OCI-LY3 (cell line): ENCODE measurements around the gene IGSF23.

Experiments used
- H2AFZ ChIP-seq: fragments of 200-600, 300-600 bp; shearing (Covaris generic); 2 replicates; pipeline ENCODE4 v1.6.0; 2014; ENCODE audit warnings: antibody characterized with exemption, low read depth, low read length
- H3K27ac ChIP-seq: fragments of 200-600, 300-600 bp; sonication (generic); 2 replicates; pipeline ENCODE4 v1.5.1; 2014; ENCODE audit warnings: mild to moderate bottlenecking, low read length, moderate library complexity, mixed read lengths
- H3K27me3 ChIP-seq: fragments of 200-600, 300-600 bp; sonication (generic); 2 replicates; pipeline ENCODE4 v1.6.1; 2014; ENCODE audit warnings: low read depth, low read length, mixed read lengths
- H3K36me3 ChIP-seq: fragments of 200-600, 300-600 bp; sonication (generic); replicated peaks from 2 replicates; pipeline ENCODE3; 2014; ENCODE audit warnings: low read depth, low read length, mixed read lengths
- H3K4me1 ChIP-seq: fragments of 300-600, 200-600 bp; sonication (generic); 2 replicates; pipeline ENCODE4 v1.6.1; 2014; ENCODE audit warnings: low read length, mixed read lengths
- H3K4me2 ChIP-seq: fragments of 200-600, 300-600 bp; sonication (generic); 2 replicates; pipeline ENCODE4 v1.6.1; 2014; ENCODE audit warnings: low read length, mixed read lengths
- H3K4me3 ChIP-seq: fragments of 300-600, 200-600 bp; sonication (generic); 2 replicates; pipeline ENCODE4 v1.5.1; 2014; ENCODE audit warnings: antibody characterized with exemption, mild to moderate bottlenecking, low read length, moderate library complexity
- H3K79me2 ChIP-seq: fragments of 300-600, 200-600 bp; shearing (Covaris generic); 2 replicates; pipeline ENCODE4 v1.6.1; 2014; ENCODE audit warnings: mild to moderate bottlenecking, low read length, mixed read lengths
- H3K9ac ChIP-seq: fragments of 300-600, 200-600 bp; shearing (Covaris generic); 2 replicates; pipeline ENCODE4 v1.6.0; 2014; ENCODE audit warnings: mild to moderate bottlenecking, low read length, moderate library complexity
- H3K9me3 ChIP-seq: fragments of 200-600, 300-600 bp; shearing (Covaris generic); 2 replicates; pipeline ENCODE4 v1.6.1; 2014; ENCODE audit warnings: low read length, mixed read lengths; ENCODE audit not compliant: insufficient read depth
- H4K20me1 ChIP-seq: fragments of 200-600, 300-600 bp; sonication (generic); 2 replicates; pipeline ENCODE4 v1.6.1; 2016; ENCODE audit warnings: low read length, mixed read lengths; ENCODE audit not compliant: insufficient read depth
- EZH2phosphoT487 ChIP-seq: fragments of 200-600 bp; shearing (Covaris generic); IDR thresholded peaks from 2 replicates; pipeline ENCODE4 v1.6.1; 2018; ENCODE audit warnings: antibody characterized with exemption, mixed run types, low read depth
- TF ChIP-seq, protein P1 (sequence below): fragments of 200-600, 300-600 bp; sonication (generic); IDR thresholded peaks from 2 replicates; pipeline ENCODE4 v1.5.1; 2014; ENCODE audit warnings: antibody characterized with exemption, low read length, low read depth

The IGSF23 gene

DNA sequence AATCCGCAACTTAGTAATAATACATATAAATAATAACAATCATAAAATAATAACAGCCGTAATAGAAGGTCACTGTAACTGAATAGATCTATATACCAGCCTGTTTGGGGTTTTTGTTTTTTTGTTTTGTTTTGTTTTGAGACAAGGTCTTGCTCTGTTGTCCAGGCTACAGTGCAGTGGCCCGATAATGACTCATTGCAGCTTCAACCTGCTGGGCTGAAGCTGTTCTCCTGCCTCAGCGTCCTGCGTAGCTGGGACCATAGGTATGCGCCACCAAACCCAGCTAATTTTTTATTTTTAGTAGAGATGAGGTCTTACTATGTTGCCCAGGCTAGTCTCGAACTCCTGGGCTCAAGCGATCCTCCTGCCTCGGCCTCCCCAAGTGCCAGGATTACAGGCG, 950 bp downstream of the IGSF23 start:
- H3K79me2 ChIP-seq = no peaks in the 10 kb centered on the region
- TF ChIP-seq, protein P1, sequence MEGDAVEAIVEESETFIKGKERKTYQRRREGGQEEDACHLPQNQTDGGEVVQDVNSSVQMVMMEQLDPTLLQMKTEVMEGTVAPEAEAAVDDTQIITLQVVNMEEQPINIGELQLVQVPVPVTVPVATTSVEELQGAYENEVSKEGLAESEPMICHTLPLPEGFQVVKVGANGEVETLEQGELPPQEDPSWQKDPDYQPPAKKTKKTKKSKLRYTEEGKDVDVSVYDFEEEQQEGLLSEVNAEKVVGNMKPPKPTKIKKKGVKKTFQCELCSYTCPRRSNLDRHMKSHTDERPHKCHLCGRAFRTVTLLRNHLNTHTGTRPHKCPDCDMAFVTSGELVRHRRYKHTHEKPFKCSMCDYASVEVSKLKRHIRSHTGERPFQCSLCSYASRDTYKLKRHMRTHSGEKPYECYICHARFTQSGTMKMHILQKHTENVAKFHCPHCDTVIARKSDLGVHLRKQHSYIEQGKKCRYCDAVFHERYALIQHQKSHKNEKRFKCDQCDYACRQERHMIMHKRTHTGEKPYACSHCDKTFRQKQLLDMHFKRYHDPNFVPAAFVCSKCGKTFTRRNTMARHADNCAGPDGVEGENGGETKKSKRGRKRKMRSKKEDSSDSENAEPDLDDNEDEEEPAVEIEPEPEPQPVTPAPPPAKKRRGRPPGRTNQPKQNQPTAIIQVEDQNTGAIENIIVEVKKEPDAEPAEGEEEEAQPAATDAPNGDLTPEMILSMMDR = no peak
- no peak for TF ChIP-seq EZH2phosphoT487
- H3K36me3 ChIP-seq = no peaks in the 10 kb centered on the region
- H2AFZ ChIP-seq = no peak overlapping the region
- no peak overlapping the region for H3K4me3 ChIP-seq
- H3K4me1 ChIP-seq = no peaks in the 10 kb centered on the region
- H3K27ac ChIP-seq = no peak overlapping the region
- H3K4me2 ChIP-seq = no peak overlapping the region
- H3K27me3 ChIP-seq = peaks cover 14% of the 10 kb centered on the region; the same call in 1 of the 2 replicates
- H3K9me3 ChIP-seq = no peaks in the 10 kb centered on the region
- H4K20me1 ChIP-seq = no peaks in the 10 kb centered on the region
- no peak overlapping the region for H3K9ac ChIP-seq

DNA sequence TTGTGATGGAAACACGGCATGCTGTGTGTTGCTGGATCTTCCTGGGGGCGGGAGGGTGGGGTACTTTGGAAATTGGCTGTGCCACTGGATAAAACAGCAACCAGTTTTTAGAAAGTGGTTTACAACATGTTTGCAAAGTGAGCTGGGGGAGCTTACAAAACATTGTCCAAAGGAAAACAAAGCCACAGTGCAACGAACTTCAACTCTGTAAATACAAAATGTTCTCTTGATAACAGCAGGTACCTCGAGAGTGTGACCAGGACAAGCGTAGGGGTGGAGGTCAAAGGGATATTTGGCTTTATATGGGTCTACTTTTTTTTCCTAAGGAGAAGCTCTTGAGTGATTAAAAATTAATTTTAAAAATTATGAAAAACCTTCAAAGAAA, 2.5 kb downstream of the IGSF23 start:
- H3K79me2 ChIP-seq = no peaks in the 10 kb centered on the region
- TF ChIP-seq, protein P1 = no peak
- TF ChIP-seq EZH2phosphoT487 = no peak

DNA sequence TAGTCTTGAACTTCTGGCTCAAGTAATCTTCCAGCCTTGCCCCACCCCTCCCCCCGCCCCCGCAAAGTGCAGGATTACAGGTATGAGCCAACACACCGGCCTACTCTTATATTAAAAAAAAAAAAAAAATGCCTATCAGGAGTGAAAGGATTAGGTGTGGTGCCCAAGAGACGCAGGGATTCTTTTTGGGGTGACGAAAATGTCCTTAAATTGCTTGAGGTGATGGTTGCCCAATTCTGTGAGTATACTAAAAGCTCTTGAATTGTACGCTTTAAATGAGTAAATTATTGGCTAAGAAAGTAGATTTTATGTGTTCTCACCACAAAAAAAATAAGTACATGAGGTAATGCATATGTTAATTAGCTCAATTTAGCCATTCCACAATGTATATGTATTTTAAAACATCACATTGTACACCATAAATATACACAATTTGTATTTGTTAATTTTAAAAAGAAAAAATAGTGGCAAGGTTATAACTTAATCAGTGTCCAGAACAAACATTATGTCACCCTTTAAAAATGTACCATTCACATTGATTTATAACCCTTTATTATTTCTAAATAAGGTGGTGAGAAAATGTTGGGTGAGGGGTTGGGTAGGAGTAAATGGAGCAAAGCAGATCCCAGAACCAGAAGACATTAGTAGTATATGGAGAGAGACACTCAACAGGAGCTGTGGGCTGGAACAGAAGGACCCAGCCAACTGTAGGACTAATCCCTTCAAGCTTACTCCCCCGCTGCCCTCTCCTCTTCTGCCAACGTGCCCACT, 3.9 kb downstream of the IGSF23 start:
- TF ChIP-seq EZH2phosphoT487 = no peak
- TF ChIP-seq, protein P1 = no peak
- no peaks in the 10 kb centered on the region for H3K4me1 ChIP-seq
- H3K4me3 ChIP-seq = no peak overlapping the region
- peaks cover 16% of the 10 kb centered on the region; the same call in 1 of the 2 replicates for H3K27me3 ChIP-seq
- no peak overlapping the region for H2AFZ ChIP-seq
- H3K79me2 ChIP-seq = no peaks in the 10 kb centered on the region
- H4K20me1 ChIP-seq = no peaks in the 10 kb centered on the region
- H3K9me3 ChIP-seq = no peaks in the 10 kb centered on the region
- H3K4me2 ChIP-seq = no peak overlapping the region
- H3K27ac ChIP-seq = no peak overlapping the region
- no peak overlapping the region for H3K9ac ChIP-seq
- H3K36me3 ChIP-seq = no peaks in the 10 kb centered on the region

More for the DNA sequence above, 2.5 kb downstream of the IGSF23 start:
- Histone ChIP-seq H4K20me1 (no peaks in the 10 kb centered on the region), H3K9me3 (no peaks in the 10 kb centered on the region), H3K4me3 (no peak overlapping the region), H3K36me3 (no peaks in the 10 kb centered on the region), H3K4me1 (no peaks in the 10 kb centered on the region), H2AFZ (no peak overlapping the region), H3K27me3 (peaks cover 14% of the 10 kb centered on the region; the same call in 1 of the 2 replicates), H3K9ac (no peak overlapping the region), H3K4me2 (no peak overlapping the region), H3K27ac (no peak overlapping the region)

DNA sequence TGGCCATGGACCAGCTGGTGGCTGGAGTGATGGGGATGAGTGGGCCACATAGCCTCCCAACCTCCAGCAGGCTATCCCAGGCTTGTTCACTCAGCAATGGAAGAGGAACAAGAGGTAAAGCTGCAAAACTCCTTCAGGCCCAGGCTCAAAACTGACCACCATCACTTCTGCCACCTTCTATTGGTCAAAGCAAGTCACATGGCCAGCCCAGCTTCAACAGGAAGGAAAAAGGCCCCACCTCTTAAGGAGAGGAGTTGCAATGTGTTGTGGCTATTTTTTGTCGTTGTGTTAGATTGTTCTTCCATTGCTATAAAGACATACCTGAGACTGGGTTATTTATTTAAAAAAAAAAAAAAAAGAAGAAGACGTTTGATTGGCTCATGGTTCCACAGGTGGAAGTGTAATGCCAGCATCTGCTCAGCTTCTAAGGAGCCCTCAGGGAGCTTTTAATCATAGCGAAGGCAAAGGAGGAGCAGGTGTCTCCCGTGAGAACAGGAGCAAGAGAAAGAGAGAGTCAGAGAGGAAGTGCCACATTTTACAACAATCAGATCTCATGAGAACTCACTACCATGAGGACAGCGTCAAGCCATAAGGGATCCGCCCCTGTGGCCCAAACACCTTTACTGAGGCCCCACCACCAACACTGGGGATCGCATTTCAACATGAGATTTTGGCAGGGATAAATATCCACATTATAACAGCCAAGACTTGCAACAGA, 5.4 kb downstream of the IGSF23 start:
- Histone ChIP-seq H3K4me2 (no peak overlapping the region), H3K27me3 (peaks cover 14% of the 10 kb centered on the region; the same call in 1 of the 2 replicates), H2AFZ (no peak overlapping the region), H3K36me3 (no peaks in the 10 kb centered on the region), H3K27ac (no peak overlapping the region), H3K4me1 (no peaks in the 10 kb centered on the region), H3K4me3 (no peak overlapping the region), H3K79me2 (no peaks in the 10 kb centered on the region), H3K9me3 (no peaks in the 10 kb centered on the region), H3K9ac (no peak overlapping the region), H4K20me1 (no peaks in the 10 kb centered on the region)
- TF ChIP-seq, protein P1 = no peak
- no peak for TF ChIP-seq EZH2phosphoT487
